ENCODE data around the gene APOBR. TPM values are rescaled to one million over a fixed set of nuclear protein-coding genes. Genes with fewer than 3 reads are reported as not detected.
"Not testable (repeated sequence)": the region's sequence is repeated elsewhere in the genome, so short reads cannot be mapped to it uniquely, and the experiment has no call there.

The APOBR gene
- total RNA-seq, 1 donor = 2.7 TPM

DNA sequence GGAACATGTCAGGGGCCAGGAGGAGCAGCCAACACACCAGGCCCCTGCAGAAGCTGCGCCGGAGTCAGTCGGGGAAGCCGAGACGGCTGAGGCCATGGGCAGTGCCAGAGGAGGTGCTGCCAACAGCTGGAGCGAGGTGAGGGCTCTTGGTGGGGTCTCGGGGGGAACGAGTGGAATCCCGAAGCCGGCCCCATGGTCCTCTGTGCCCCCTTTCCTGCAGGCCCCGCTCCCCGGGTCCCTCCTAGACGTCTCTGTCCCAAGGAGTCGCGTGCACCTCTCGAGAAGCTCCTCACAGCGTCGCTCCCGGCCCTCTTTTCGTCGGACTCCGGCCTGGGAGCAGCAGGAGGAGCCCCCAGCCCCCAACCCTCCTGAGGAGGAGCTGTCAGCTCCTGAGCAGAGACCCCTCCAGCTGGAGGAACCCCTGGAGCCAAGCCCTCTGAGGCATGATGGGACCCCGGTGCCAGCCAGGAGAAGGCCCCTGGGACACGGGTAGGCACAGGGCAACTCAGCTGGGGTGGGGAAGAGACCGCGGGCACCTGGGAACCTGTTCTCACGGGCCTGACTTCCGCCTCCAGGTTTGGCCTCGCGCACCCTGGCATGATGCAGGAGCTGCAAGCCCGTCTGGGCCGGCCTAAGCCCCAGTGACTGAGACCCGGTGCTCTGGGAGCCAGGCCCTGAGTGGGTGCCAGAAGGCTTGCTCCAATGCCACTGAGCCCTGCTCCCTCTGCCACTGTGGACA is 3.6 kb downstream of the APOBR start:
- DNase-seq (ENCODE audit: low read depth in 2 of 3, low spot score in 2 of 3) = no peak

DNA sequence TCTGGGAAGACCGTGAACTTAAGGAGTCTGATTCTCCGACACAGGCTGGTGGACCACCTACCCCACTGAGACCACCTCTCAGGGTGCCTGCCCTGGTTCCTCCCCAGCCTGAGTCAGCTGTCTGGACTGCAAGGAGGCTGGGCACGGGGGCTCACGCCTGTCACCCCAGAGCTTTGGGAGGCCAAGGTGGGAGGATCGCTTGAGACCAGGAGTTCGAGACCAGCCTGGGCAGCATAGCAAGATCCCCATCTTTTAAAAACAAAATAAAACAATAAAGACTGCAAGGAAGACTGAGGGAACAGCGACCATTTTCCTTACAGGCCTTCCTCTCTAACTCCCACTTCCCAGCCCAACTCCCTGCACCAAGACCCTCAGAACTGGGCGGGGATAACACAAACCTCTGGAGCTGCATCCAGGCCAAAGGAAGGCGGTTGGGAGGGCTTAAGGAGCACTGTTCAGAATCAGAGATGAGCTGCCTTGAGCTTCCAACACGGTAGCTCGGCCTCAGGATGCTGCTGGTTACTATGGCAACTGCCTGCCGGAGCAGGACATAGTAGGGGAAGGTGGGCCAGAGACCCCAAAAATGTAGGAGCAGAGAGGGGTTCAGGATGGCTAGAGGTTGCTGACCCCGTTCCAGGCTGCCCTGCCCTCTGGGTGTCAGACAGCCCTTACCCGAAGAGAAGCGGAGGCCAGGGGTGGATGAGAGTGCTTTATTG is 4.4 kb downstream of the APOBR start:
- DNase-seq (ENCODE audit: low read depth in 2 of 3, low spot score in 2 of 3) = no peak

DNA sequence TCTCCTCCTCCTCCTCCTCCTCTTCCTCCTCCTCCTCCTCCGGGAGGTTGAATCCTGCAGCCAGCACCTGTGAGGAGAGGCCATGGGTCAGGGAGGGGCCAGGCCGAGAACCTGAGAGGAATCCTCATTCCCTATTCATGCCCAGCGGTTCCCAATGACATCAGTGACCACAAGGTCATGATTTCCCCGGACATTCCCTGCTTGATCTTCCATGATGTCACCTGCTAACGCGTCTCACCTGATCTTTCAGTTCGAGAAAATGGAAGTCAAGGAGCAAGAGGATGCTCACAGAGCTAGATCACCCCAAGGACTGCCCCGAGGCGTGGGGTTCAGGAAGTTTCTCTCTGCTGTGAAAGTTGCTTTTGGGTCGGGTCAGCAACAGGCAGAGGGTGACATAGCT is 5.4 kb downstream of the APOBR start:
- DNase-seq (ENCODE audit: low read depth in 2 of 3, low spot score in 2 of 3) = no peak

DNA sequence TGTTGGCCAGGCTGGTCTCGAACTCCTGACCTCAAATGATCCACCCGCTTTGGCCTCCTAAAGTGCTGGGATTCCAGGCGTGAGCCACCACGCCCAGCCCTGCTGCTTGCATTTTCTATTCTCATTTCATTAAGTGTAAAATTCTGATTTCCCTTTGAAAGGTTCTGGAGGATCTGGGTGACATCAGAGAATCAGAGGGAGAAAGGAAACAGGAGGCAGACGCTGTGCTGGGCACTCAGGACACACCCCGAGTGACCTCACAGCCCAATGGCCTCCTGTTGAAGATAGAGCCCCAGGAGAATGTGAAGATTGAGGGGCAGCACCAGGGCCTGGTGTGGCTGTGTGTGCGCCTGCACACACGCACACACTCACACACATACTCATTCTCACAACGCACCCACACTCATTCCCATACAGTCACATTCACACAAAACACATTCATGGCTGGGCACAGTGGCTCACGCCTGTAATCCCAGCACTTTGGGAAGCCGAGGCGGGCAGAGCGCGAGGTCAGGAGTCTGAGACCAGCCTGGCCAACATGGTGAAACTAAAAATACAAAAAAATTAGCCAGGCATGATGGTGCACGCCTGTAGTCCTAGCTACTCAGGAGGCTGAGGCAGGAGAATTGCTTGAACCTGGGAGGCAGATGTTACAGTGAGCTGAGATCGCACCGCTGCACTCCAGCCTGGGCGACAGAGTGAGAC is 6.2 kb downstream of the APOBR start:
- not testable (repeated sequence) for DNase-seq (ENCODE audit: low read depth in 2 of 3, low spot score in 2 of 3)

DNA sequence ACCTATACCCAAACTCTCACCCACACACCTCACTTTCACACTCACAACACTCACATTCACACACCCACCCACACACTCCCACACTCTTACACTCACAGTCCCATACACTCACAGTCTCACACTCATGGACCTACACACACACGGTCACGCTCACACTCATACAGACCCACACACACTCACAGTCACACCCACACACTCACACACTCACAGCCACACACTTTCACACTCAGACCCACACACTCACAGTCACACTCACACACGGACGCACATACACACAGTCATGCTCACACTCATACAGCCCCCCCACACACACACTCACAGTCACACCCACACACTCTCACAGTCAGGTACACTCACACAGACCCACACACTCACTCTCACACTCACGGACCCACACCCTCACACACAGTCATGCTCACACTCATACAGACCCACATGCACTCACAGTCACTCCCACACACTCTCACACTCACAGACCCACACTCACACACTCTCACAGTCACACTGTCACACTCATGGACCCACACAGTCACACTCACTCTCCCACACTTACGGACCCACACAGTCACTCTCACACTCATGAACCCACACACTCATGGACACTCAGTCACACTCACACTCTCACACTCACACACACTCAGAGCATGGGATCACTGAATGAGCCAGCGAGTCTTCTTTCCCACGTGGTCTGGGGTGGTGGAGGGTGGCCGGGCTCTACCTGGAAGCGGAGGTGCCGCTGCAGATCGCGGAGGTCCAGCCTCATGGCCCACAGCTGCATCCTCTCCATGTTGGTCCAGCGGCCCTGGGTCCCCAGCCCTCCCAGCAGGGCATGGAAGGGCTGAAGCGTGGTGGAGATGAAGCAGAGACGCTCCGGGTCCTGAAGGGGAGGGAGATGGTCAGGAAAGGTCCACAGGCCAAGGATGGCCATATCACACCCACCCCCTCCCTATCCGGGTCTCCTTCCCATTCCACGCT is 7.1 kb downstream of the APOBR start:
- no peak for DNase-seq (ENCODE audit: low read depth in 2 of 3, low spot score in 2 of 3)

DNA sequence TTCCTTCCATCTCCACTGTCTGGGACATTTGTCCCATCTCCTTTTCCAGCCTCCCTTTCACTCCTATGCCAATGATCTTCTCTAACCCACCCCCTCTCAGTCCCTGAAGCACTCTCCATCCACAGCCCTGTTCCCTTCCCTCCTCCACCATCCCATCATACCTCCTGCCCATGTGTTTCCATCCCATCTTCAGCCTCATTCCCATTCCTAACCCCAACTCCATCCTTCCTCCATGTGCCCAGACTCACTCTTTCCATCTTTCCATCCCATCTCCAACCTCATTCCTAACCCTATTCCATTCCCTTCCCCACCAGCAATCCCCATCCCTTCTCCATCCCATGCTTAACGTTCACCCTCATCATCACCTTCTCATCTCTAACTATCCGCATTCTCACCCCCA is 7.8 kb downstream of the APOBR start:
- no peak for DNase-seq (ENCODE audit: low read depth in 2 of 3, low spot score in 2 of 3)

DNA sequence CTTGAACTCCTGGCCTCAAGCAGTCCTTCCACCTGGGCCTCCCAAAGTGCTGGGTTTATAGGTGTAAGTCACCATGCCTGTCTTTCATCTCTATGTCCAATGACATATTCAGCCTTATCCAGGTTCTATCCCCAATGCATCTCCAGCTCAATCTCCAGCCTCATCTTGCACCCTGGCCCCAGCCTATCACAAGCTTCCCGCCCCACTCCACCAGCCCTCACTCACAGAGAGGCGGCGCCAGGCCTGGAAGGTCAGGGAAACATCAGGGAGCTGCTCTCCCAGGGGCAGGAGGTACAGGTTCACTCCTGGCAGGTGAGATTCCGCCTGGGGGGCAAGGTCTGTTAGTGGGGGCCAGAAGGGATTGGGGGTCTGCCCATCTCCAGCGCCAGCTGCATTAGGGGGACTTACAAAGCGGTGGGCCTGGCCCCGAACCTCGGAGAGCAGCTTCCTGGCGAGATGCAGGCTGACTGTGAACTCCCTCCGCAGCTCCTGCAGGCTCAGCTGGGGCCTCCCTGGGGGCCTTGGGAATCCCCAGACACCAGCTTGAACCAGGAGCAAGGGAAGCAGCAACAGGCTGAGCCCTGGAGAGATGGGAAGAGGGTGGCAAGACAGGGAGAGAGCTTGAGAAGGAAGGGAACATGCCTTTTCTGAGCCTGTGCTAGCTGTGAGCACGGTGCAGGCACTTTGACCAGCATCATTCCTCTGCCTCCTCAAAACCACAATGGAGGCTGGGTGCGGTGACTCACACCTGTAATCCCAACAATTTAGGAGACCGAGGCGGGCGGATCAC is 9.2 kb downstream of the APOBR start:
- no peak for DNase-seq (ENCODE audit: low read depth in 2 of 3, low spot score in 2 of 3)

DNA sequence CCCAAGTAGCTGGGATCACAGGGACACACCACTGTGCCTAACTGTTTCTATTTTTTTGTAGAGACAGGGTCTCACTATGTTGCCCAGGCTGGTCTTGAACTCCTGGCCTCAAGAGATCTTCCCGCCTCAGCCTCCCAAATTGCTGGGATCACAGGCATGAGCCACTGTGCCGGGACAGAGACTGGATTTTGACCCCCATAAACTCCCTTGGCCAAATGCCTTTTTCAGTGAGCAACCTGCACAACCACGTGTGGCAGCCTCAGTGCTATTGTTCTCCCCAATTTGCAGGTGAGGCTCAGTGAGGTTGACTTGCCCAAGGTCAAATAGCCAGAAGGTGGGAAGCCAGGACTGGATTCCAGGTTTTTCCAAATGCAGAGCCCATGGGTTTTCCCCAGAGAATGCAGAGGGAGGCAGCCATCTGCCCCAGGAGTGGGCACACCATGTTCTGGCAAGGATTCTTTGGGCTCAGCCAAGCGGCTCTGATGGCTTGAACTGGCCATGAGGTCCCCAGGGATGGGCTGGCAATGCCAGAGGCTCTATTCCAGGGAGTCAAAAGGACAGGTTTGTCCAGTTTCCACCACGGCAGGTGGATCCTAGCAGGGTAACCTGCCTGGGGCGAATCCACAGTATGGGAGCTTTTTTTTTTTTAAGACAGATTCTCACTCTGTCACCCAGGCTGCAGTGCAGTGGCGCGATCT is 10.4 kb downstream of the APOBR start:
- DNase-seq (ENCODE audit: low read depth in 2 of 3, low spot score in 2 of 3) = no peak

DNA sequence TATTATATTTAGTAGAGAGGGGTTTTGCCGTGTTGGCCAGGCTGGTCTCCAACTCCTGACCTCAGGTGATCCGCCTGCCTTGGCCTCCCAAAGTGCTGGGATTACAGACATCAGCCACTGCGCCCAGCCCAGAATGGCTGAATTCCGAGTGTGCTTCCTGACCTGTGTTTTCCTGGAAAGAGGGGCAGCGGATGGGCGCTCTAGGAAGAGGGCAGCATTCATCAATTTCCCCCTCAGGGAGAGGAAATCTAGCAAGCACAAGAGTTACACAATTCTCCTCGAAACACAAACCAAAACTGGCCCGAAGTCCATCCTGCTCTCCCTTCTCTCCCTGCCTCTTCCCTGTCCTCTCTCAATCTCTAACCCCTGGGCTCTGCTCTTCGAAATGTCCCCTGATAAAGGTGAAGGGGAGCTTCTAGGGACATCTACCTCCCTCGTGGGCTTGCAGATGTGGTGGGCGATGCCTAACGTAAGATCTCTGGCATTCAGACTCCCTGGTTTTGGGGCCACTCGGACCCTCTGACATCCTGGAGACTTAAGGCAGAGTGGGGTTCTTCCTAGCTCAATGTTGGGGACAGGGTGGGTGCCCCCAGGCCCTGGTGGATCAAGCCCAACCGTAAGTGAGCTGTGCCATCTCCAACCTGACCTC is 11.2 kb downstream of the APOBR start:
- DNase-seq (ENCODE audit: low read depth in 2 of 3, low spot score in 2 of 3) = no peak

DNA sequence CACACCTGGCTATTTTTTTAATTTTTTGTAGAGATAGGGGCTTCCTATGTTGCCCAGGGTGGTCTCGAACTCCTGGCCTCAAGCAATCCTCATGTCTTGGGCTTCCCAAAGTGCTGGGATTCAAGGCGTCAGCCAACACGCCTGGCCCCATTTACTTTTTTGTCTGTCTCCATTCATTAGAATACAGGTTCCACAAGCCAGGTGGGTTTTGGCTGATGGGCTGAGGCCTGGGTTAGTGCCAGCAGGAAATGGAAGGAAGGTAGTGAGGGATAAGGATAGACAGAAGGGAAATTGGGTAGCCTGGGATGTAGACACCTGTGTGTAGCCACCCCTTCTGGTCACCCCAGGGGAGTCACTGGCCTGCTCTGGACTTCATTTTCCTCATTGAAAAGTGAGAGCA is 16.6 kb downstream of the APOBR start:
- DNase-seq (ENCODE audit: low read depth in 2 of 3, low spot score in 2 of 3) = no peak

DNA sequence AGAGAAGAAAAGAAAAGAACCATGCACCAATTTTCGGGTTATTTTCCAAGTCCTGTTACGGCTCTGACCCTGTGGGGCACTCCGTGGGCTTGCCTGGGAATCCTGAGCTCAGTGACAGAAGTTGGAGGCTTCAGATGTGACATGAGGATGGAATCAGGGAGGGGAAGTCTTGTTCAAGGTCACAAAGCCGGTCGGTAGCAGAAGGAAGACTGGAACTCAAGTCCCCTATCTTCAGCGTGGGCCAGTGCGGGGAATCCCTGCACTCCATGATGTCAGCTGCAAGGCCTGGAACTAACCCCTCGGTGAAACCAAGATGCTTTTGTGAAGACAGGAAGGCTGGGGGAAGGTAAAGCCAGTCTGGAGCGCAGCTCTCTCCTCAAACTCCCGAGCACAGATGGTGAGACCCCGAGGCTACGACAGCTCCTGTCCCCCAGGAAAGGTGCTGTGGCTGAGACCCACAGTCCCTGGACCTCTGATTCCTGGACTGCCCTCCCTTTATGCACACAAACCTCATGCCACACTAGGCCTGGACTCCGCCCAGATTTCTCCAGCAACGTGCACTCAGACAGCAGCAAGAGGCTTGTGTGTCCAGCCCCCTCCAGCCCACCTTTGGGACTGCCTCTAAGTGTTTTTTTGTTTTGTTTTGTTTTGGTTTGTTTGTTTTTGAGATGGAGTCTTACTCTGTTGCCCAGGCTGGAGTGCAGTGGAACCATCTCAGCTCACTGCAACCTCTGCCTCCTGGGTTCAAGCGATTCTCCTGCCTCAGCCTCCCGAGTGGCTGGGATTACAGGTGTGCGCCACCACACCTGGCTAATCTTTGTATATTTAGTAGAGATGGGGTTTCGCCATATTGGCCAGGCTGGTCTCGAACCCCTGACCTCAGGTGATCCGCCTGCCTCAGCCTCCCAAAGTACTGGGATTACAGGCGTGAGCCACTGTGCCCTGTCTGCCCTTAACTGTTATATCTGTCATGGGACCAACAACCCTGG is 17.7 kb downstream of the APOBR start:
- DNase-seq (ENCODE audit: low read depth in 2 of 3, low spot score in 2 of 3) = no peak

DNA sequence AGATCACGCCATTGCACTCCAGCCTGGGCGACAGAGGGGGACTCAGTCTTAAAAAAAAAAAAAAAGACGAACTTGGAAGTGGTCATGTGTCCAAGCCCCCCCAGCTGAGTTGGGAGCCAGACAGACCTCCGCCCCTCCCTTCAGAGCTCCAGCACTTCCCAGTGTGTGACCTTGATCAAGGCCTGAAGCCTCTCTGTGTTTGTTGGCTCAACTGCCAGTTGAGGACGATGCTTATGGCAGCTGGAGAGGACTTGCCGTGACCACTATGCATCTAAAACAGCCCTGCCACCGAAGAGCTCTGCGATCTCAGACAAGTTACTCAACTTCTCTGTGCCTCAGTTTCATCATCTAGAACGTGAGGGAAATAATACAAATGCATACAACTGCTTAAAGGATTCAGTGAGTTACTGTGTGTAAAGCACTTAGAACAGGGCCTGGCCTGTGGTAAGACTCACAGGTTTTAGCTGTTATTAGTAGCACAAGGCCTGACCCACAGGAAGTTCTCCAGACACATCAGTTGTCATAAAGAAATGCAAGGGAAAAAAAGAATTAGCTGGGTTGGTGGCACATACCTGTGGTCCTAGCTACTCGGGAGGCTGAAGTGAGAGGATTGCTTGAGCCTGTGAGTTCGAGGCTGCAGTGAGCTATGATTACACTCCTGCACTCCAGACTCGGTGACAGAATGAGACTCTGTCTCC is 19.2 kb downstream of the APOBR start:
- no peak for DNase-seq (ENCODE audit: low read depth in 2 of 3, low spot score in 2 of 3)

DNA sequence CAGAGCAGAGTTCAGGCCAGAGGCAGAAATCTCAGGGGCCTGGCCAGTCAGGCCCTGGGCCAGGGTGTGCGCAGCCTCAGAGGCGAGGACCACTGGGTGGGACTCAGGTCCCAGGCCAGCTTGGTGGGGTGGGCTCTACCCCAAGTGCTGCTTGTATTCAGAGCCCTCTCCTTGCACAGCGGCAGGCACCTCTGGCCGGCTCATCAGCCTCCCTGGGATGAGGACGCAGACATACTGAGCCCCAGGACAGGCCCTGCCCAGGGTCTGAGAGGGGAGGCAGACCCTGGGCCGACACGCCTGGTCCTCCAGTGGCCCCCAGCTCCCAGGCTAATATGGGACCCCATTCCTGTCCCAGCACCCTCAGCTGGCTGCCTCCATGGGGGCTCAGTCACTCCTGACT is 19.8 kb downstream of the APOBR start:
- DNase-seq (ENCODE audit: low read depth in 2 of 3, low spot score in 2 of 3) = no peak

DNA sequence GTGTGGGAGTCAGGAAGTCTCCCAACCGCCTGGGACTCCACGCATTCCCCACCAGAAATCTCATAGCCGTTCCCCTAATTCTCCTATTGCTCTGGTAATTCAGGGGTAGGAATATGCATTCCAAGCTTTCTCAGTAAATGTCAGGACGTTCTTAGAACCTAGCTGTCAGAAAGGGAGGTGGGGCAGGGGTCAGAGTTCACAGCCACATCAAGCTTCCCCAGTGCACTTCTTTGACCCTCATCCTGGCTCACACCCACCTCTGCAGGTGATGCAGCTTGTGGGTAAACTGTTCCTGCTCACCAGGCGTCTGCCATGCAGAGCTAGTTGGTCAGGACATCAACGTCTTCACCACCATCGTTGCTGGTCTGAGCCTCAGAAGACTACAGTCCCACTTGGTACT is 26.2 kb downstream of the APOBR start:
- no peak for DNase-seq (ENCODE audit: low read depth in 2 of 3, low spot score in 2 of 3)

DNA sequence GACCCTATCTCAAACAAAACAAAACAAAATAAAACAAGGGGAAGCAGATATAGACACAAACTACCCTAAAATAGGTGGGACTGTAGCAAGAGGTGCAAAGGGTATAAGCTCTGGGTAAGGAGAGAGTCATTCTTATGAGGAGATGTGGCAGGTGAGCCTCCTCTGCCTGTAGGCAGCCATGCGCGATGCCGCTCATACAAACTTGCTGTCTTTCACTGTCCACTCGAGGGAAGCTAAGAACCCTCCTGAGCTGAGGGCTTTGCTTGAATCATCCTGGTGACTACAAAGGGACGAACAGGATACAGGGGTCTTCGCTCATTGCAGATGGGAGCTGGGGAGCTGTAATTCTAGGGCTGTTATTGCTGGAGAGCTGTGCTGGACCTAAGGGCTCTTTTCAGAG is 27.0 kb downstream of the APOBR start:
- DNase-seq (ENCODE audit: low read depth in 2 of 3, low spot score in 2 of 3) = no peak

DNA sequence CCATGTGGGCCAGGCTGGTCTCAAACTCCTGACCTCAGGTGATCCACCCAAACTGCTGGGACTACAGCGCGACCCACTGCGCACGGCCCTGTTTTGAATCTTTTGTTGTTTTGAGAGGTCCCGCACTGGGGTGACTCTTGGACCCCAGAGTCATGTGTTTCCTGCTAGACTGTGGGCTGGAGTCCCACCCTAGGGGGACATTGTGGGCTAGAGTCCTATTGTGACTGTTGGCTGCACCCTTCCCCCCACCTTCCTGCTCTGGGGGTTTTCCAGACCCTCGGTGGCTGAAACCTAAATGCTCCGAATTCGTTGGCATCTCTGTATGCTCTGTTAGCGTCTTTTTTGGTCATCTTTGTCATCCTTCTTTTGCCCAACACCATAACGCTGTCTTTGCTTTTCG is 28.3 kb downstream of the APOBR start:
- DNase-seq (ENCODE audit: low read depth in 2 of 3, low spot score in 2 of 3) = no peak

DNA sequence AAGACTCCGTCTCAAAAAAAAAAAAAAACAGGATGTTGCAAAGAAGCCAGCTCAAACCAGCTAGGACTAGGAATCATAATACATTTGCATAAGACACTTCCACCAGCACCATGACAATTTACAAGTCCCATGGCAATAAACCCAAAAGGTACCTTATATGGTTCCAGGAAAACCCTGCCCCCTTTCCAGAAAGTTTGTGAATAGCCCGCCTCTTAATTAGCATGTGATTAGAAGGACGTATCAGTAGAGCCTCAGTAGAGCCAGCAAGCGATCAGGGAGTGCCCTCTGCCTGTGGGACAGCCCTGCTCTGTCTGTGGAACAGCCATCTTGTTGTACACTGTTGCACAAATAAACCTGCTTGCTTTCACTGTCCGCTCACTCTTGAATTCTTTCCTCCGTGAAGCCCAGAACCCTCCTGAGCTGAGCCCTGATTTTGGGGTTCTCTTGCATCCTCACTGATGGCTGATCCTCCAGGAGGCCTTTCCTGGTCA is 30.3 kb downstream of the APOBR start:
- peak in 1 of 3 donors; percentile 10 for DNase-seq (ENCODE audit: low read depth in 2 of 3, low spot score in 2 of 3)

All from hematopoietic multipotent progenitor cell (in vitro differentiated cells).